SH-SY5Y (cell line): Measurements from ENCODE around the gene SNX30.

Experiments used
- GATA2 ChIP-seq: IDR thresholded peaks from 2 replicates; pipeline ENCODE4 v1.6.1; 2011; ENCODE audit warnings: mild to moderate bottlenecking, low read depth, low read length
- GATA3 ChIP-seq: IDR thresholded peaks from 2 replicates; pipeline ENCODE4 v1.6.1; 2011; ENCODE audit warnings: low read depth, mild to moderate bottlenecking, low read length, moderate library complexity

DNA sequence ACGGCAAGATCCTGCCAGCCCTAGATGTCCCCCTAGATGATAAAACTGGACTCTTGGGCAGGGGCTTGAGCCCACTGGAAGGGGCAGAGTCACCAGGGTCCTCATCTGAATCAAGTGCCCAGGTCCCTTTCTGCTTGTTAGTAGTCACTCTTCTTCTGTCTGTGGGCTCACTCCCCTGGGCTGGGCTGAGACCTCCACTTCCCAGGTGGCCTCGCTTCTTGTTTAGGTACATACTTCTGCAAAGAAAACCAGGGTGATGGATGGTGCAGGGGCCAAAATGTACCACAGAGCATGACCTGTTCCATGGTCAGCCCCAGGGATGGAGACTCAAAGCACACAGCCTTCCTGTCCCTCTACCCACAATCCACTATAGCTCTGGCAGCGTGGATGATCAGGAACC lies 141.0 kb downstream of the SNX30 start:
- TF ChIP-seq GATA2 (no peak), GATA3 (no peak)
